ENCODE results near the gene PALM2AKAP2.

PALM2AKAP2 gene

DNA sequence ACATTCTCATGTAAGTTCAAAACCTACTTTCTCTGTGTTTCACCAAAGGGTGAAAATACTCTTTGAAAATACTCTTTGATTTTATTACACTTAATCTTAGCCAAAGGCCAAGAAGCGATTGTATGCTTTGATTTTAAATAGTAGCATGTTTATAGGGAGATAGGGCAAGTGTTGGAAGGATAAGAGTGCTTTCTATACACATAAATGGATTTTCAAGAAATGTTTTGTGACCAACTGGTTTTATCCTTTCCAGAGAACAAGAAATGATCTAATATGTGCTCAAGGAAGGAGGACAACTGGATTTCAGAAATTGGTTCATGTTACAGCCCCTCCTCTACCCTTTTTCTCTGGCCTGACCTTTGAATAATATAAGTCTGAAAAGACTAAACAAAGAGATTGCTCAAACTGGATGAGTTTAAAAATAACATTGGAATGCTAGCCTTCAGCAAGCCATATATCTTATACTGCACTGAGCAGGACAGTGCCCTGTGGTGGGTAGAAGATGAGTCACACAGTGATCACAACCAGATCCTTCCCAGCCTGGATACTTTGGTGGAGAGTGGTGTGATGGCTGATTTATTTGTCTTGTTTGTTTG is 13.1 kb downstream of the PALM2AKAP2 start:
- Histone ChIP-seq H3K4me2 (ENCODE audit: low read length) (no peak overlapping the region), H3K27me3 (ENCODE audit: insufficient read depth, low read length) (no peaks in the 10 kb centered on the region), H3K79me2 (ENCODE audit: insufficient read depth, low read length) (no peaks in the 10 kb centered on the region), H3K27ac (ENCODE audit: low read depth, low read length, poor library complexity, severe bottlenecking) (no peak overlapping the region), H2AFZ (ENCODE audit: low read length) (no peak overlapping the region), H4K20me1 (ENCODE audit: insufficient read depth, low read length) (no peaks in the 10 kb centered on the region), H3K4me1 (ENCODE audit: insufficient read depth, low read length, severe bottlenecking) (no peaks in the 10 kb centered on the region), H3K9me3 (ENCODE audit: low read length) (no peaks in the 10 kb centered on the region), H3K36me3 (ENCODE audit: insufficient read depth, low read length) (no peaks in the 10 kb centered on the region), H3K4me3 (ENCODE audit: low read depth, low read length, poor library complexity, severe bottlenecking) (no peak overlapping the region), H3K9ac (ENCODE audit: low read length) (no peak overlapping the region), H3K9me2 (ENCODE audit: low read depth, low read length) (no peaks in the 10 kb centered on the region), H3F3A (ENCODE audit: insufficient read depth, low read length) (no peaks in the 10 kb centered on the region)
- no peak for TF ChIP-seq EZH2 (IDR thresholded peaks at IDR 0.05; ENCODE audit: borderline replicate concordance, low read length)
- TF ChIP-seq, protein P1, sequence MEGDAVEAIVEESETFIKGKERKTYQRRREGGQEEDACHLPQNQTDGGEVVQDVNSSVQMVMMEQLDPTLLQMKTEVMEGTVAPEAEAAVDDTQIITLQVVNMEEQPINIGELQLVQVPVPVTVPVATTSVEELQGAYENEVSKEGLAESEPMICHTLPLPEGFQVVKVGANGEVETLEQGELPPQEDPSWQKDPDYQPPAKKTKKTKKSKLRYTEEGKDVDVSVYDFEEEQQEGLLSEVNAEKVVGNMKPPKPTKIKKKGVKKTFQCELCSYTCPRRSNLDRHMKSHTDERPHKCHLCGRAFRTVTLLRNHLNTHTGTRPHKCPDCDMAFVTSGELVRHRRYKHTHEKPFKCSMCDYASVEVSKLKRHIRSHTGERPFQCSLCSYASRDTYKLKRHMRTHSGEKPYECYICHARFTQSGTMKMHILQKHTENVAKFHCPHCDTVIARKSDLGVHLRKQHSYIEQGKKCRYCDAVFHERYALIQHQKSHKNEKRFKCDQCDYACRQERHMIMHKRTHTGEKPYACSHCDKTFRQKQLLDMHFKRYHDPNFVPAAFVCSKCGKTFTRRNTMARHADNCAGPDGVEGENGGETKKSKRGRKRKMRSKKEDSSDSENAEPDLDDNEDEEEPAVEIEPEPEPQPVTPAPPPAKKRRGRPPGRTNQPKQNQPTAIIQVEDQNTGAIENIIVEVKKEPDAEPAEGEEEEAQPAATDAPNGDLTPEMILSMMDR (IDR thresholded peaks at IDR 0.05; ENCODE audit: low read length): no peak

DNA sequence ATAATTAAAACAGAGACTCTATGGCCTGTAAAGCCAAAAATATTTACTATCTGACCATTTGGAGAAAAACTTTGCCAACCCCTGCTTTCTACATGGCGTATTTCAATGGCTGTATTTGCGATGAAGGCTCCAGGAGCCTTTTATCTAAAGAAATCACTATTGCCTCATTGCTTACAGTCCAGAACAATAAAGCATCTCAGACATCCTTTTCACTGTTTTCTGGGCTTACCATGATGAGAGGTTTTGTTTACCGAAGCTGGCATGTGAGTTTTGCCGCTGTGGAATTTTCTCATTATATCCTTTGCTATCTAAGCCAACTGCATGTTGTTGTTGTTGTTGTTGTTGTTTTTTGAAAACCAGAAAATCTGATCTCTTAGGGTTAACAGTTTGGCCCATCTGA is 13.9 kb downstream of the PALM2AKAP2 start:
- H3K9me2 ChIP-seq (ENCODE audit: low read depth, low read length): no peaks in the 10 kb centered on the region
- no peak overlapping the region for H3K4me2 ChIP-seq (ENCODE audit: low read length)
- no peak overlapping the region for H3K9ac ChIP-seq (ENCODE audit: low read length)
- no peaks in the 10 kb centered on the region for H3K27me3 ChIP-seq (ENCODE audit: insufficient read depth, low read length)
- no peaks in the 10 kb centered on the region for H3K9me3 ChIP-seq (ENCODE audit: low read length)
- H3K27ac ChIP-seq (ENCODE audit: low read depth, low read length, poor library complexity, severe bottlenecking): no peak overlapping the region
- no peaks in the 10 kb centered on the region for H3K79me2 ChIP-seq (ENCODE audit: insufficient read depth, low read length)
- H3K4me3 ChIP-seq (ENCODE audit: low read depth, low read length, poor library complexity, severe bottlenecking): no peak overlapping the region
- no peaks in the 10 kb centered on the region for H3K4me1 ChIP-seq (ENCODE audit: insufficient read depth, low read length, severe bottlenecking)
- TF ChIP-seq, protein P1 (IDR thresholded peaks at IDR 0.05; ENCODE audit: low read length): no peak
- no peak for TF ChIP-seq EZH2 (IDR thresholded peaks at IDR 0.05; ENCODE audit: borderline replicate concordance, low read length)
- no peak overlapping the region for H2AFZ ChIP-seq (ENCODE audit: low read length)
- H3F3A ChIP-seq (ENCODE audit: insufficient read depth, low read length): no peaks in the 10 kb centered on the region
- H3K36me3 ChIP-seq (ENCODE audit: insufficient read depth, low read length): no peaks in the 10 kb centered on the region
- H4K20me1 ChIP-seq (ENCODE audit: insufficient read depth, low read length): no peaks in the 10 kb centered on the region

DNA sequence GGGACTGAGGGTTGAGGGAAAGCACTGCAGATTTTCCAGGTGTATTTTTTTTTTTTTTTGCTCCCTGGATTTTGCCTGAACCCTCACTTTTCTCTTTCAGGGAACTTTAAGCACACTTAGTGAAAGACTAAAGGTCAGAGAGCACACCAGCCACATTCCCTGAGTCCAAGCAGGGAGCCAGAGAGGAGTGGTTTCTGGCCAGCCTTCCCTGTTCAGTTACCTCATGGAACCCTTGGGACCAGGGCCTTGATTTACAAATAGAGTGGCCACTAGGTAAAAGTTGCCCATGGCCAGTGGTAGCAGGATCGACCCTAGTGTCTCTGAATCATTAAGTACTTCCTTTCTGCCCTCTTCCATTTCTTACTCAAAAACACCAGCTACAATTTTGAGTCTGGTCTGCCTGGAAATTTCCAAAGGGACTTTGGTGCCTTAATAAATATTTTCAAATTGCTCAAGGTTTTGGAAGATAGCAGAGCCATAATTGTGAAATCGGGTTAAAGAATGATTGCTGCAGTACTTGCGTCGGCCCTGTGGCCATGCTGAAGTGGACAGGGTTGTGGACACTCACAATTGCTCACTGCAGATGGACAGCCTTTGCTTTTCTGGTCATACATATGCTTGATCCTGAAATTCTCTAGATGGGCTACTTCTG is 14.5 kb downstream of the PALM2AKAP2 start:
- Histone ChIP-seq H3K36me3 (ENCODE audit: insufficient read depth, low read length) (no peaks in the 10 kb centered on the region), H3K4me3 (ENCODE audit: low read depth, low read length, poor library complexity, severe bottlenecking) (no peak overlapping the region), H3K9ac (ENCODE audit: low read length) (no peak overlapping the region), H3K4me1 (ENCODE audit: insufficient read depth, low read length, severe bottlenecking) (no peaks in the 10 kb centered on the region), H3K79me2 (ENCODE audit: insufficient read depth, low read length) (no peaks in the 10 kb centered on the region), H3K4me2 (ENCODE audit: low read length) (no peak overlapping the region), H3K9me2 (ENCODE audit: low read depth, low read length) (no peaks in the 10 kb centered on the region), H3K27ac (ENCODE audit: low read depth, low read length, poor library complexity, severe bottlenecking) (no peak overlapping the region), H3K9me3 (ENCODE audit: low read length) (no peaks in the 10 kb centered on the region), H3F3A (ENCODE audit: insufficient read depth, low read length) (no peaks in the 10 kb centered on the region), H4K20me1 (ENCODE audit: insufficient read depth, low read length) (no peaks in the 10 kb centered on the region), H3K27me3 (ENCODE audit: insufficient read depth, low read length) (no peaks in the 10 kb centered on the region), H2AFZ (ENCODE audit: low read length) (no peak overlapping the region)
- TF ChIP-seq, protein P1 (IDR thresholded peaks at IDR 0.05; ENCODE audit: low read length): no peak
- no peak for TF ChIP-seq EZH2 (IDR thresholded peaks at IDR 0.05; ENCODE audit: borderline replicate concordance, low read length)

Data from OCI-LY1 (cell line).